ENCODE data around the gene CDK14. TPM values are rescaled to one million over a fixed set of nuclear protein-coding genes. Genes with fewer than 3 reads are reported as not detected.

The CDK14 gene
- total RNA-seq, 1 donor: 11.1 TPM

GRCh38 chr7:91242097-91242844, 646.1 kb downstream of the CDK14 start:
- Histone ChIP-seq H3K4me1 (ENCODE audit: insufficient read depth, low read length) (peaks cover 16% of the 10 kb centered on the region), H3K27me3 (ENCODE audit: insufficient read depth, low read length) (no peaks in the 10 kb centered on the region), H3K9me3 (ENCODE audit: low read depth, low read length) (no peaks in the 10 kb centered on the region), H3K4me3 (ENCODE audit: low read length) (no peak overlapping the region)

GRCh38 chr7:91243591-91244301, 647.6 kb downstream of the CDK14 start:
- Histone ChIP-seq H3K27me3 (ENCODE audit: insufficient read depth, low read length) (no peaks in the 10 kb centered on the region), H3K4me1 (ENCODE audit: insufficient read depth, low read length) (peaks cover 15% of the 10 kb centered on the region), H3K9me3 (ENCODE audit: low read depth, low read length) (no peaks in the 10 kb centered on the region), H3K4me3 (ENCODE audit: low read length) (no peak overlapping the region)

GRCh38 chr7:91247500-91247899, 651.4 kb downstream of the CDK14 start:
- Histone ChIP-seq H3K9me3 (ENCODE audit: low read depth, low read length) (no peaks in the 10 kb centered on the region), H3K4me1 (ENCODE audit: insufficient read depth, low read length) (no peaks in the 10 kb centered on the region), H3K27me3 (ENCODE audit: insufficient read depth, low read length) (no peaks in the 10 kb centered on the region), H3K4me3 (ENCODE audit: low read length) (no peak overlapping the region)

- Histone ChIP-seq H3K9me3 (ENCODE audit: low read depth, low read length) (no peaks in the 10 kb centered on the region), H3K4me1 (ENCODE audit: insufficient read depth, low read length) (no peaks in the 10 kb centered on the region), H3K27me3 (ENCODE audit: insufficient read depth, low read length) (no peaks in the 10 kb centered on the region), H3K4me3 (ENCODE audit: low read length) (no peak overlapping the region)
Measured at GRCh38 chr7:91248996-91249395, 652.9 kb downstream of the CDK14 start.

GRCh38 chr7:91249506-91250233, 653.5 kb downstream of the CDK14 start:
- no peak overlapping the region for H3K4me3 ChIP-seq (ENCODE audit: low read length)
- no peaks in the 10 kb centered on the region for H3K27me3 ChIP-seq (ENCODE audit: insufficient read depth, low read length)
- H3K9me3 ChIP-seq (ENCODE audit: low read depth, low read length): no peaks in the 10 kb centered on the region
- H3K4me1 ChIP-seq (ENCODE audit: insufficient read depth, low read length): no peaks in the 10 kb centered on the region

GRCh38 chr7:91250706-91251105, 654.6 kb downstream of the CDK14 start:
- Histone ChIP-seq H3K9me3 (ENCODE audit: low read depth, low read length) (no peaks in the 10 kb centered on the region), H3K4me3 (ENCODE audit: low read length) (no peak overlapping the region), H3K4me1 (ENCODE audit: insufficient read depth, low read length) (no peaks in the 10 kb centered on the region), H3K27me3 (ENCODE audit: insufficient read depth, low read length) (no peaks in the 10 kb centered on the region)

GRCh38 chr7:91251877-91252276, 655.8 kb downstream of the CDK14 start:
- Histone ChIP-seq H3K27me3 (ENCODE audit: insufficient read depth, low read length) (no peaks in the 10 kb centered on the region), H3K4me3 (ENCODE audit: low read length) (no peak overlapping the region), H3K9me3 (ENCODE audit: low read depth, low read length) (no peaks in the 10 kb centered on the region), H3K4me1 (ENCODE audit: insufficient read depth, low read length) (no peaks in the 10 kb centered on the region)

Other genes with a start within 250 kb of the CDK14 start
- gene GTPBP10, start 249.6 kb upstream of the CDK14 start, total RNA-seq: 16.2 TPM
- gene CLDN12, start 192.9 kb upstream of the CDK14 start, total RNA-seq: 1.4 TPM
- gene PTTG1IP2, start 126.7 kb upstream of the CDK14 start, total RNA-seq: not detected

Data from mononuclear cell (primary cell).